Pulmonary artery endothelial cell (primary cell): ENCODE measurements around the gene PRPSAP1. TPM values are rescaled to one million over a fixed set of nuclear protein-coding genes. Genes with fewer than 3 reads are reported as not detected.
"Not testable (repeated sequence)": the region's sequence is repeated elsewhere in the genome, so short reads cannot be mapped to it uniquely, and the experiment has no call there.

Source experiments
- DNase-seq: peaks from one replicate; pipeline ENCODE4 v3.0.0-alpha.2; 2011; ENCODE audit warnings: low read depth, low spot score
- total RNA-seq: library from RNA; depleted of rRNA; stranded (reverse); fragments of >200 nt; gene quantifications from 2 replicates; pipeline ENCODE4 v1.2.3, GENCODE V29; 2014

The PRPSAP1 gene
- total RNA-seq, 1 donor from 2014 or later = 45.9 TPM

DNA sequence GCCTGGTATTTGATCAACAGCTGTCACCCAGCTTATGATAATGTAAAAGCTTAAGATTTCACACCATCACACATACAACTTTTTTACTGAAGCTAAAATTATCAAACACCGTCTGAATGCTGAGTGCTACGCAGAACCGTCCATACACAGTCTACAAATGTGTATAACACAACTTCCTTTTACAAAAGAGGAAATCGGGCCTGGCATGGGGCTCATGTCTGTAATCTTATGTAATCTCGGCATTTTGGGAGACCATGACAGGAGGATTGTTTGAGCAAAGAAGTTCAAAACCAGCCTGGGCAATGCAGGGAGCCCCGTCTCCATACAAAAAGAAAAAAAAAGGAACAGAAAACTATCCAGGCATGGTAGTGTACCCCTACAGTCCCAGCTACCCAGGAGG is 26.0 kb downstream of the PRPSAP1 start:
- no peak for DNase-seq

DNA sequence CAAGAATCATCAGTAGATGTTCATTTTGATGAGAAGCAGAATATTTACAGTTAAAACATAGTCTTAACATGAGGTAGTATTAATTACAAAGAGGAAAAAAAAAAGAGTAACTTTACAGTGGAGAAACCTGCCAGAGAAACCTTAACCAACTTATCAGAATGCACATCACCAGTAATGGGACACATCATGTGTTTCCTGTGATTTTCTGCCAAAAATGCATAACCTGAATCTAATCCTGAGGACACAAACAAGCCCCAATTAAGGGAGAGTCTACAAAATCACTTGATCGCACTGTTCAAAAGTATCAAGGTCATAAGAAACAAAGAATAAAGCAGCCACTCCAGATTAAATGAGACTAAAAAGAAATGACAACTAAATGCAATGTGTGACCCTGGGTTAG is 27.4 kb downstream of the PRPSAP1 start:
- no peak for DNase-seq

DNA sequence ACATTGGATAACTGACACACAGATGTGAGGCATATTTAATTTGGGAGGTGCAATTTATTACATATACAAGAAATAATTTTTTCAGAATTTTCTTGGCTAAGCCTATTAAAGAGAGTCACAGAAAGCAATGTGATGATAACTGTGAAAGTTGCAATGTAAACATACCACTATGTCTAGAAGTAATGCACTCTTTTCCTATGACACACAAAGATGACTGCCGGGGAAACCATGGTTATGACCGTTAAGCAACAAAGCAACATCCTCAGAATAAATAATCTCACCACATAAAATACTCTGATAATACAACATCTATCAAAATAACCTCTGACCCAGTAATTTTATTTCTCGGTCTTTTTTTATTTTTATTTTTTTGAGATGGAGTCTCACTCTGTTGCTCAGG is 35.1 kb downstream of the PRPSAP1 start:
- DNase-seq = no peak

DNA sequence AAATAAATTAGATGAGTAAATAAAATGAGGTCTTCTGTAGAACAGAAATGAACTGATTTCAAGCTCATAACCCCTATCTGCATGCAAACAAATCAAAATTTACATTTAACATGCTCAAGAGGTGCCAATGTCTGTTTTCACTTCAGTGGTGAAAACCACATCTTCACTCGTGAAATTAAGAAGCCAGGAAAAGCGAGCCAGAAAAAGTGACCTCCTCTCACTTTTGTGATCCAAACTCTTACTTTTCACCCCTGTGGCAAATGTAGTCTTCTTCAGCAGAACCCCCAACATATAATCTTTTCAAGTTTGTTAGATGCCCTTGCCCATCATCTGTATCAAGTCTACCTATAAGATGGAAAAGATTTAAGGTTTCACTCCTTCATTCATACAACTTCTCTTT is 36.2 kb downstream of the PRPSAP1 start:
- no peak for DNase-seq

DNA sequence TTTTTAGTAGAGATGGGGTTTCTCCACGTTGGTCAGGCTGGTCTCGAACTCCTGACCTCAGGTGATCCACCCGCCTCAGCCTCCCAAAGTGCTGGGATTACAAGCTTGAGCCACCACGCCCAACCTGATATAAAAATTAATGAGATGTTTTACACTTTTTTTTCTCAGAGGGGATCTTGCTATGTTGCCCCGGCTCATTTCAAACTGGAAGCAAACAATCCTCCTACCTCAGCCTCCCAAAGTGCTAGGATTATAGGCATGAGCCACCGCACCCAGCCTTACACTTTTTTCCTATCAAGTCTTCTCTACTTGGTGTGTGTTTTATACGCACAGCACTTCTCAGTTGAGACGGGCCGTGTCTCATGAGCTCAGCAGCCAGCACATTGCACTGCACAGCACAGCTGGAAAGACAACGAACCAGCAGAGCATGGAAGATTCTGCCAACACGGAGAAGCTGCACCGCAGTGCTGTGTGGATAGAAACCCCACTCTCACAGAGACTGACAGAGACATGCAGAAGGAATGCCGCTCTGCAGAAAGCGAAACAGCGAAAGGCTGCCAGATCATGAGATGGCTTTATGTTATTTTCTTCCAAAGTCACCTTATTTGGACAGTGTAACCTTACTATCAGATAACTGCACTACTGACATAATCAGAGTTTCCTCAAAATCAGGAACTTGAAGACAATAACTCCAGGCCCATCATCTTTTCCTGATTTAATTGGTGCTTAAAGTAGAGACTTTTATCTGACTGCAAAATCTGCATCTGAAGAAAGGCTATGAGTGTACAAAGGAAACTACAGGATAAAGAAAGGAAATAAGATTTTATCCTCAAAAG is 39.1 kb downstream of the PRPSAP1 start:
- peak; percentile 83 for DNase-seq

DNA sequence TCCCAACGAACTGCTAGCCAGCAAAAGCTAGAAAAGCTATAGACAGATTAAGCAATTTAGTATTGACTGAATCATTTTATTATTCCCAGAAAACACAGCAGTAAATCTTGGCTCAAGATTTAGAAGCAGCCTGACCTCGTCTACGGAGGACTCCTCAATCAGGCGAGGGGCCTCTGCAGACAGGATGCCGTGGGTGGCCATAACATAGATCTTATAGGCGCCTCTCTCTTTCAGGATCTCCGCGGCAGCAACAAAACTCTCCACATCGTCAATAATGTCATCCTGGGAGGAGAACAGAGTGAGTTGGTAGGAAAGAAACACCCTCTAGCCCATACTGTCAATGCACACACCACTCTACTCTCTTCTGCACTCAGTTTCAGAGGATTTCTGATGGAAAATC is 41.0 kb downstream of the PRPSAP1 start:
- no peak for DNase-seq

DNA sequence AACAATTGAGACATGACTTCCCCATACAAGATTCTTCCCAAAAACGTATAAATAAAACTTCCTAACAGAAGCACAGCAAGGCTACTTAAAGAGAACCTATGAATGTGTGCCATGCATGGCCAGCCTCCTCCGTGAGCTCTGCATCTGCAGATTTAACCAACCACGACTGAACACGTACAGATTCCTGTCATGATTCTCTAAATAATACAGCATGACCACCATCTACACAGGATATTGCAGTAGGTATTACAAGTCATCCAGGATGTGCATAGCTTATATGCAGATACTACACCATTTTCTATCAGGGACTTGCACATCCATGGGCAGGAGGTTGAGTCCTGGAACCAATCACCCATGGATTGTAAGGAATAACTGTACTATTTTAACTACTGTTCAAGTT is 44.3 kb downstream of the PRPSAP1 start:
- no peak for DNase-seq

DNA sequence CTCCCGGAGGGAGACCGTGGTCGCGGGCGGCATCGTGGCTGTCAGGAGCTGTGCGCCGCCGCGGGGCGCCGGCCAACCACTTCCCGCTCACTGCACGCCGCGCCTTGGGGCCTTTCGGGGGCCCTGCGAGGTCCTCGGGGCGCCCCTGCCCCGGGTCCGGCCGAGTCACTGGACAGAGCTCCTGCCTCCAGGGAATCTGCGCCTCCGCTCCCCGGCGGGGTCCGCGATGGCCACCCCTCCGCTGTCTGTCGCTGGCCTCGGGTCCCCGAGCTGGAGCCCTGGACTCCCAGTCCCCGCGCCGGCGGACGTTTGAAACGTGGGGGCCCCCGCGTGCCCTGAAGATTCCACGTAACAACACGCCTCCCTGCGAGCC is 45.8 kb downstream of the PRPSAP1 start, which contains the start of gene QRICH2:
Gene QRICH2 (minus strand): TSS at position 311 of the 373 bp plus-strand sequence. CDS start 278 bp downstream, at position 33.
- no peak for DNase-seq

DNA sequence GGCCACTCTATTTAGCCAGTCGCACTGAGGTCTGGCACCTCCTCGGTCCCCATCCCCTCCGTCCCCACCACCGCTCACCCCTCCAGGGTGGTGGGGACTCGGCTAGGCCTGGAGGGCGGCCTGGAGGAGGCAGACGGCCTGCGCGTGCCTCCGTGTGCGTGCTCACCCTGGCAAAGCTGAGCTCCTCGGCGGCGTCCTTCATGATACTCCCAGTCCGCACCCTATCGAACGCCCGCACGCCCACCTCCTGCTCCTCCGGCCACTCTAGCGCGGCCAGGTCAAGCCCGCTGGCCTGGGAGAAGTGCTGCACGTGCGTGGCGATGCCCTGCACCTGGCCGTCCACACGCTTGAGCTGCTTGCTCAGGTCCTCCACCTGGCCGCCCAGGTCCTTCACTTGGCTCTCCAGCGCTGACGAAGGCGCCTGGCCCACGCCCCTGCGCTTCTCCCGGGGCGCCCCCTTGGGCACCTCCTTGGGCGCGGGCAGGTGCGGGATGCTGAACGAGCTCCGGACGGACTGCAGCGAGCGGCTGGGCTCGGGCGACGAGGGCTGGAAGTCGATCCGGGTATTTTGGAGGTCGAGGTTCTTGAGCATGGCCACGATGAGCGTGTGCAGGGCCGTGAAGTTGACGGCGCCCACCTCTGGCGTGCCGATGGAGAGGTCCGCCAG is 46.3 kb downstream of the PRPSAP1 start:
- DNase-seq = no peak

DNA sequence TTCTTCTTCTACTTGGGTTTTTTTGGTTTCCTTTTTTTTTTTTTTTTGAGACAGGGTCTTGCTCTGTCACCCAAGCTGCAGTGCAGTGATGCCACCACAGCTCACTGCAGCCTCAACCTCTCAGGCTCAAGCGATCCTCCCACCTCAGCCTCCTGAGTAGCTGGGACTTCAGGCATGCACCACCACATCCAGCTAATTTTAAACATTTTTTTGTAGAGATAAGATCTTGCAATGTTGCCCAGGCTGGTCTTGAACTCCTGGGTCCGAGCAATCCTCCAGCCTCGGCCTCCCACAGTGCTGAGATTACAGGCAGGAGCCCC is 48.6 kb downstream of the PRPSAP1 start:
- DNase-seq = not testable (repeated sequence)

DNA sequence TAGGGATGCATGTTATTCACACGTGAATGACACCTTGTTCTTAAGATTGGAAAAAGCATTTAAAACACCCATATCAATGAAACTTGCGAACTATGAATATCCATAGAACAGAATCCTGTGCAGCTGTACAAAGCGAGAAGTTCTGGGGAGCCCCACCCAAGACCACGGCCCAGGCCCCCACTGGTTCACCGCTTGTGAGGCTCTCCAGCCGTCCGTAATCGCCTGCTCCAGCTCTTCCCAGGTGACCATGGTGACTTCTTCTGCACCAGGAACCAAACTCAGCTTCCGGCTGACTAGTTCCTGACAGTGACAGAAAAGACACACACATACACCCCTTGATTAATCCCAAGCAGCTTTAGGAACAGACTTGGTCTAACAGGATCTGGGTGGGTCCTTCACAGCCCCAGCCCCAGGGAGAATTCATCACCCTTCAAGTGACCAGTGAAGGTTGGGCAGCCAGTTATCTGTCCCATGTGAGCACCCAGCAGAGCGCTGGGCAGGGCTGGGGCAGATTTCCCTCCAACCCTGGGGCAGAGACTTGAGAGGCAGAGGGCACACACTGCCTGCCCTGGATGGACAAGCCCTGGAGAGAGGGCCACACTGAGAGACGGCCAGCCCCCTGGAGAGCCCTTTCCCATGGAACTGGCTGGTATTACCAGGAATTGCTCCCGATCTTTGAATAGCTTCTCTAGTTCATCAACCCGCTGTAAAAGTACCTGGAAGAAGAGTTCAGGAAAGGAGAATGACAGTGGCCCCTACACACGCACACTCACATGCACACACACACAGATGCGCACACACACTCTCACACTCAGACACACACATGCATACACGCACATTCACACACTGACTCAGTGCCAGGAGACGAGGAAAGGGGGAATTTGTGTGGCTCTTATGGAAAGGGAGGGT is 49.2 kb downstream of the PRPSAP1 start:
- no peak for DNase-seq

DNA sequence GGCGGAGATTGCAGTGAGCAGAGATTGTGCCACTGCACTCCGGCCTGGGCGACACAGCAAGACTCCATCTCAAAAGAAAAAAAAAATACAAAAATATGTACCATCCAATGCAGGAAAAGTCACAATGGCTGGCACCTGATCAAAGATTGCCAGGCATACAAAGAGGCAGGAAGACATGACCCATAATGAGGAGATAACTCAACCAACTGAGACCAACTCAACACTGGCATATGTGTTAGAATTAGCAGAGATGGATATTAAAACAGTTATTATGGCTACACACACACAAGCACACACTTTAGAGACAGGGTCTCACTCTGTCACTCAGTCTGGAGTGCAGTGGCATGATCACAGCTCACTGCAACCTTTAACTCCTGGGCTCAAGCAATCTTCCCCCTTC is 56.3 kb downstream of the PRPSAP1 start:
- no peak for DNase-seq

DNA sequence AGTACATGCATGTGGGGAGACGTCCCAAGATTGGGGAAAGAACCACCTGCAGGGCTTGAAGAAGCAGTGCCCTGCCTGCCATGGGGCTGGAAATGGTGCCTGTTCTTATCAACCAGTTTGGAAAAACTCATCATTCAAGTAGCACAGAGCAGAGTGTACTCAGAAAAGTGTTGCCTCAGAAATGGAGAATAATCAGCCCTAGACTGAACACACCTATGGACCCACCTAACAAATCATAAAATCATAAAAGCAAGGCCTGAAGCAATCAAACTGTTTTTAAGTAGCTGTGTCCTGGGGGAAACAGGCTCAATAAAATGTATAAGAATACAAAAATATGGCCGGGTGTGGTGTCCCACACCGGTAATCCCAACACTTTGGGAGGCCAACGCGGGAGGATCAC is 56.8 kb downstream of the PRPSAP1 start:
- no peak for DNase-seq

DNA sequence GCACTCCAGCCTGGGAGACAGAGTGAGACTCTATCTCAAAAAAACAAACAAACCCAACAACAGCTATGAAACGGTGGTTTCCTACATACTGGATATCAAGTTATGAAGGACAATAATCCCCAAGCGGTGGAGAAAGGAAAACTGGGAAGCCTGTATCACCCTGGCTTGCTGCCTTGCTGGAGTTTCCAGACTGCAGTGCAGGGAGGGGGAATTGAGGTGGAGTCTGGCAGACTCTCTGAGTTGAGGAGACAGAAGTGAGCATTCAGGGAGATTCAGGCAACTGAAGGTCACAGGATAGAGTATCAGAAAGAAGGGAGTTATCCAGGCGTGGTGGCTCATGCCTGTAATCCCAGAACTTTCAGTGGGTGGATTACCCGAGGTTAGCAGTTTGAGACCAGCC is 57.5 kb downstream of the PRPSAP1 start:
- no peak for DNase-seq

DNA sequence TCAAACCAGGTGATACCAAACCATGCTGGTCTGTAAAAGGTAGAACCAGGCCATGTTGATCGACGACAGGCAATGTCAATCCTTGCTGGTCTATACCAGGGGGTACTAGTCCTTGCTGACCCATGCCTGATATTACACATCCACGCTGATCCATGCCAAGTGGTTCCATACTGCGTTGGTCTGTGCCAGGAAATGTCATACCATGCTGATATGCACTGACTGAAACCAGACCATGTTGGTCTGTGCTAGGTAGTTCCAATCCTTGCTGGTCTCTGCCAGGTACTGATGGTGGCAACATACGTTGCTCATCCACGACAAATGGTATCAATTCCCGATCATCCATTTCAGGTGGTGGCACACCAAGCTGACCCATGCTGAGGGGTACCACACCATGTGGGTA is 60.6 kb downstream of the PRPSAP1 start:
- DNase-seq = no peak

DNA sequence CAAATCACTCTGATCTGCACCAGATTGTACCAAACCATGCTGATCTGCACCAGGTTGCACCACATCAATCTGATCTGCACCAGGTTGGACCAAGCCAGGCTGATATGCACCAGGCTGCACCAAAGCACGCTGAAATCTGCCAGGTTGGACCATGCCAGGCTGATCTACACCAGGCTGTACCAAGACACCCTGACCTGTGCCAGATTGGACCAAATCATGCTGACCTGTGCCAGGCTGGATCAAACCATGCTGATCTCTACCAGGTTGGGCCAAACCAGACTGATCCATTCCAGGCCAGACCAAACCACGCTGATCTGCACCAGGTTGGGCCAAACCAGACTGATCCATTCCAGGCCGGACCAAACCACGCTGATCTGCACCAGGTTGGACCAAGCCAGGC is 61.1 kb downstream of the PRPSAP1 start:
- no peak for DNase-seq

DNA sequence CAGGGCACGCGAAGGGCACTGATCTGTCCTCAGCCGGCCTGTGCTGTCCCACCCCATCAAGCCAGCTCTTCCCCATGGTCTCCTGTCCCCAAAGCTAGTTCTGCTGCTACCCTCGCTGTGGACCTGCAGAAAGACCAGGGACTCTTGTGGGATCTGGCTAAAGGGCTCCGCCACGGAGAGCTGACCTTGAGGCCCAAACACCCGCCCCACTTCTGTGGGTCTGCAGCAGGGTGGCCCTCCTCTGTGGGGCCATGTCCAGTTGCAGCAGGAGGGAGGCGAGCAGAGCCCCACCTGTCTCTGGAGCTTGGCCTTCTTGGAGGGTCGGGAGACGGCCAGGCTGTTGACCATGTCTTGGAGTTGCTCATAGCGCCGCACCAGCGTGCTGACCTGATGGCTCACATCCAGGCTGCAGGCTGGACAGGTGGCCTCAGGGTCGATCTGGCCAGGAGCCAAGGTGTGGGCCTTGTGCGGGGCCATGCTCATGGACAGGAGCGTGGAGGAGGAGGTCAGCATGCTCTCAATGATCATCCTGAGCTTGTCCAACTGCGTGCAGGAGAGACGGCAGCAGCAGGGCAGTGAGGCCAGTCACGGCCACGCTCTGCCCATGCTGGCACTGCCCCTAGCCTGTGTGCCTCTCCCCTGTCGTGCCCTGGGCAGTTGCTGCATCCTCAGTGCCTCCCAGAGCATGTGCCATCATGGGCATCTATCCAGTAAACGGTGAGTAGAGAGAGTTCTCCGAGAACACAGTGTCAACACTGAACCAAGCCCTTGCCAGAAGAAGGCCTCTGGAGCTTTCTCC is 71.9 kb downstream of the PRPSAP1 start:
- no peak for DNase-seq

DNA sequence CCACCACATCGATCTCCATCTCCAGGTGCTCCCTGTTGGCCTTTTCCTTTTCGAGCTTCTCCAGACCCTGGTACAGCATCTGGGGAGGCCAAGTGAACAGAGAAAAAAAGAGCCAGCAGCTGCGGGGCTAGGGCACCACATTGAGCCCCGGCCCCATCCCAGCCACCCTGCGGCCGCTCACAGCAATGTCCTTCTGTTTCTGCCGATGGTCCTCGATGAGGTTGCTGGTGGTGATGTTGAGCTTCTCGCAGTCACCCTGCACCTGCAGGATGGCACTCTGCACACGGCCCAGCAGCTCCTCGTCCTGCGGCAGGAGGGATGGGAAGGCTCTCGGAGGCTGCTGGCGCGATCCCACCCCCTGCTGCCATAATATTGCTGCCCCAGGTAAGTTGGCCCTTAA is 73.1 kb downstream of the PRPSAP1 start:
- no peak for DNase-seq

DNA sequence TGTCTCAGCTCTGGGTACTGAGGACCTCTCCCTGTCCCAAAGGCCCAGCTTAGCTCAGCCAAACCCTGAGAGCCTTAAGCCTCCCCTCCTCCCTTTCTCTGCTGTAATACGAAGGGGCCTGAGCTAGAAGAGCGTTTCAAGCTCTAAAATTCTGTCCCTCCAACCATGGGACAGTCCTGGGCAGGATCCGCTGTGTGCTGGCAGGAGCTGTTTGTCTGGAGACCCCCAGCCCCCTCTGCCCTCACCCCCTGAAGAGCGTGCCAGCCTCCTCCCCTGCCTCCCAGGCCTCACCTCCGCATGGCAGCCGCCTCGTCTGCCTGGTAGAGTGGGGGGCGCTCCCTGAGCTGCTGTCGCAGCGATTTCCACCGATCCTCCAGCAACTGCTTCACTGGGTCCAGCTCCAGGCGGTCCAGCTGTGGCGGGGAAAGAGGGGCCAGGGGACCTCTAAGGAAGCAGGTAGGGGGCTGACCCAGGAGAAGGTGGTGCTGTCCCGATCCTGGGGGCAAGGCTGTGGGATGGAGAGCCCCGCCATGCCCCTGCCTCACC is 73.9 kb downstream of the PRPSAP1 start:
- DNase-seq = no peak

DNA sequence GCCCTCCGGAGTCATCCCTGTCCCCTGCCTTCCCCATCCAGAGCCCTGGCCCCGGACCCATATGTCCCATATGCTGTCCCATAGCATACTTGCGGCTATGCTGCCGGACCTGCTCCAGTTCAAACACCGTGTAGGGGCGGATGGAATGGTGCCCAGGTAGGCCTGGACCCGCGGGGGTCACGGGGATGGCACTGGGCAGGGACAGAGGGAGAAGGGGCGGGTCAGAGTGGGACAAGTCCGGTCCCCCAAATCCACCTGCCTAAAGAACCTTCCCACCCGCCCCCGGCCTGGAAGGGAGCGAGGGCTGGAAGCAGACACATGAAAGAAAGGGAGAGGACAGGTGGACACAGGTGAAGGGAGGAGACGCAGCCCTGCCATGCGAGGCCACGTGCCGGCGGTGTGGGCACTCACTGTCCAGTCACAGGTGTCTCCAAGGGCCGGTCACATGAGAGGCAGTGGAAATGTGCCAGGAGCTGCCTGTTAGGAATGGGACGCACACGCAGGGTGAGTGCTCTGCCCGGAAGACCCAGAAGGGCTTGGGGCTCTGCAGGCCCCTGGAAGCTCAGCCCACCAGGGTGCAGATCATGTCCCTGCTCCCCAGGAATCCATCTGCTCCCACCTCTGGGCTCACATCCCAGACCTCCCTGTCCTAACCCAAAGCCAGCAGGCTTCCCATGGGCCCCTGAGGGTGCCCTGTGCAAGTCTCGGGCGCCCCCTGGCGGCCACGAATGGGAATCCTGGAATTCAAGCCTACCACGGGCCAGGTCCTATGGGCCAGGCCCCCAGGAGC is 74.6 kb downstream of the PRPSAP1 start:
- no peak for DNase-seq
